Esophagus muscularis mucosa (tissue), 3 donors: ENCODE results near the gene THSD4.

Experiments
- POLR2AphosphoS5 ChIP-seq, 2 donors: sonication (generic); formaldehyde crosslinking; IDR thresholded peaks; one replicate each; pipeline ENCODE4 v1.6.1; 2017; ENCODE audit warnings: antibody characterized with exemption in 2 of 2
- TF ChIP-seq, protein P1 (sequence below), 3 experiments: fragments of 200-600 bp in 2 of 3; fragments of 450-650 bp in 1 of 3; sonication (generic) in 2 of 3; IDR thresholded peaks; one replicate each; pipeline ENCODE4 v1.5.1; 2017 to 2019; ENCODE audit warnings: antibody characterized with exemption in 3 of 3, mild to moderate bottlenecking in 2 of 3, moderate library complexity in 1 of 3

DNA sequence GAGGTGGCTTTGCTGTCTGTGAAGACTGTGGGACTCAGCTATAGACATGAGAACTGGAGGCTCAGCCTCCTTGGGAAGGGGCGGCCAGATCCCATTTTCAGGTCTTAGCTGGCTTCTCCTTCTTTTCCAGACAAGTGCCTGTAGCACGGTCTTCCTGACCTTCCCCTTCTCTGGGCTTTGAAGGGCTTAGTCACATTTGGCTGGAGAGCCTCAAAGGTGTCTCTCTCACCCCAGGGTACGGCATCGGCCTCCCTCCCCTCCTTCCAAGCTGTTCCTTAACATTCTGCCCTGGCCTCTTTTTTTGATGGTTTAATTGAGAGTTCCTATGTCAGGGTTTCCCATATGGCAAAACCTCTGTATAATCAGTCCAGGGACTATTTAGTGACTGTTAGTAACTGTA, 242.7 kb downstream of the THSD4 start:
- TF ChIP-seq, protein P1, sequence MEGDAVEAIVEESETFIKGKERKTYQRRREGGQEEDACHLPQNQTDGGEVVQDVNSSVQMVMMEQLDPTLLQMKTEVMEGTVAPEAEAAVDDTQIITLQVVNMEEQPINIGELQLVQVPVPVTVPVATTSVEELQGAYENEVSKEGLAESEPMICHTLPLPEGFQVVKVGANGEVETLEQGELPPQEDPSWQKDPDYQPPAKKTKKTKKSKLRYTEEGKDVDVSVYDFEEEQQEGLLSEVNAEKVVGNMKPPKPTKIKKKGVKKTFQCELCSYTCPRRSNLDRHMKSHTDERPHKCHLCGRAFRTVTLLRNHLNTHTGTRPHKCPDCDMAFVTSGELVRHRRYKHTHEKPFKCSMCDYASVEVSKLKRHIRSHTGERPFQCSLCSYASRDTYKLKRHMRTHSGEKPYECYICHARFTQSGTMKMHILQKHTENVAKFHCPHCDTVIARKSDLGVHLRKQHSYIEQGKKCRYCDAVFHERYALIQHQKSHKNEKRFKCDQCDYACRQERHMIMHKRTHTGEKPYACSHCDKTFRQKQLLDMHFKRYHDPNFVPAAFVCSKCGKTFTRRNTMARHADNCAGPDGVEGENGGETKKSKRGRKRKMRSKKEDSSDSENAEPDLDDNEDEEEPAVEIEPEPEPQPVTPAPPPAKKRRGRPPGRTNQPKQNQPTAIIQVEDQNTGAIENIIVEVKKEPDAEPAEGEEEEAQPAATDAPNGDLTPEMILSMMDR (IDR thresholded peaks at IDR 0.05) = no peak
- TF ChIP-seq POLR2AphosphoS5 (IDR thresholded peaks at IDR 0.05) = no peak
